K562 (cell line): ENCODE results near the gene SLC39A3. TPM values are rescaled to one million over a fixed set of nuclear protein-coding genes. Genes with fewer than 3 reads are reported as not detected.

Experiments
- BCOR ChIP-seq: fragments of 450-650 bp; IDR thresholded peaks from 2 replicates; pipeline ENCODE4 v1.6.1; 2016
- CHD1 ChIP-seq: fragments of 200-600 bp; sonication (generic); IDR thresholded peaks from one replicate; pipeline ENCODE4 v1.6.1; 2012; ENCODE audit warnings: mild to moderate bottlenecking, moderate library complexity, low read length, inconsistent platforms
- ETV5 ChIP-seq: sonication (generic); formaldehyde crosslinking; IDR thresholded peaks from 2 replicates; pipeline ENCODE4 v1.4.0; 2020; ENCODE audit warnings: low read depth, mild to moderate bottlenecking, missing genetic modification reagents
- IFI16 ChIP-seq: fragments of 250-450 bp; sonication (Bioruptor Pico); IDR thresholded peaks from 2 replicates; pipeline ENCODE4 v2.1.2; 2022; ENCODE audit warnings: mild to moderate bottlenecking, inconsistent platforms
- POU5F1 ChIP-seq: fragments of 150-350 bp; IDR thresholded peaks from 2 replicates; pipeline ENCODE4 v1.6.1; 2014; ENCODE audit warnings: borderline replicate concordance, low read length, low read depth, mild to moderate bottlenecking; ENCODE audit not compliant: partially characterized antibody
- PPARD ChIP-seq: fragments of 250-450 bp; sonication (Bioruptor Pico); IDR thresholded peaks from 2 replicates; pipeline ENCODE4 v1.8.0; 2022; ENCODE audit warnings: inconsistent platforms, mild to moderate bottlenecking, moderate library complexity
- RBM34 ChIP-seq: fragments of 200-400 bp; formaldehyde crosslinking; IDR thresholded peaks from 2 replicates; pipeline ENCODE4 v1.6.1; 2018; ENCODE audit warnings: low read length, borderline replicate concordance; ENCODE audit not compliant: insufficient read depth
- SMC3 ChIP-seq: conservative IDR thresholded peaks from 2 replicates; pipeline ENCODE4 v1.6.1; 2011; ENCODE audit warnings: low read depth, low read length, improper control_type of control experiment; ENCODE audit not compliant: insufficient read depth
- SREBF1 ChIP-seq: fragments of 150-350 bp; IDR thresholded peaks from 2 replicates; pipeline ENCODE4 v1.6.1; 2014; ENCODE audit warnings: antibody characterized with exemption, low read depth, low read length, borderline replicate concordance
- TEAD4 ChIP-seq, 2 experiments: sonication (generic) in 1 of 2; formaldehyde crosslinking in 1 of 2; IDR thresholded peaks; 2 replicates each; pipeline versions ENCODE4 v1.6.1 to v1.8.0; 2012 to 2022; ENCODE audit warnings: borderline replicate concordance in 1 of 2, inconsistent platforms in 1 of 2, low read length in 1 of 2, mild to moderate bottlenecking in 1 of 2, missing genetic modification reagents in 1 of 2
- ZC3H4 ChIP-seq: sonication (generic); formaldehyde crosslinking; IDR thresholded peaks from 2 replicates; pipeline ENCODE4 v1.9.0; 2021; ENCODE audit warnings: missing genetic modification reagents, borderline replicate concordance
- ZNF140 ChIP-seq: fragments of 250-450 bp; sonication (Bioruptor Pico); IDR thresholded peaks from 2 replicates; pipeline ENCODE4 v1.8.0; 2021; ENCODE audit warnings: moderate library complexity, mild to moderate bottlenecking, inconsistent platforms
- polyA plus RNA-seq, 8 experiments: library from polyadenylated mRNA; depleted of rRNA in 4 of 8; stranded (reverse) in 5 of 8; unstranded in 3 of 8; fragments of >200 nt; fragmentation: Nextera tagmentation in 2 of 8; fragmentation: Illumina TruSeq in 1 of 8; extraction: Ambion mirVana in 2 of 8; extraction: Trizol in 1 of 8; gene quantifications; 2 replicates each; pipeline versions ENCODE4 v1.2.1 to v1.2.3, GENCODE V29; 2011 to 2014; ENCODE audit warnings: inconsistent platforms in 1 of 8, missing spikeins in 1 of 8
- total RNA-seq, 7 experiments: library from RNA; depleted of rRNA in 6 of 7; stranded (reverse); fragments of >200 nt in 6 of 7; fragmentation: Illumina TruSeq in 2 of 7; extraction: Trizol in 2 of 7; gene quantifications; 2 replicates each; pipeline versions ENCODE4 v1.2.1 to v1.2.3, GENCODE V29; 2011 to 2021; ENCODE audit warnings: low replicate concordance in 1 of 7
- TF ChIP-seq, protein P1 (sequence below): sonication (generic); formaldehyde crosslinking; IDR thresholded peaks from 2 replicates; pipeline ENCODE4 v1.8.0; 2022; ENCODE audit warnings: missing genetic modification reagents, mild to moderate bottlenecking, borderline replicate concordance
- TF ChIP-seq, protein P2 (sequence below): sonication (generic); formaldehyde crosslinking; IDR thresholded peaks from 2 replicates; pipeline ENCODE4 v1.8.0; 2022; ENCODE audit warnings: mild to moderate bottlenecking, missing genetic modification reagents
- TF ChIP-seq, protein P3 (sequence below): sonication (generic); formaldehyde crosslinking; IDR thresholded peaks from 2 replicates; pipeline ENCODE4 v1.8.0; 2022; ENCODE audit warnings: mild to moderate bottlenecking, missing genetic modification reagents
- TF ChIP-seq, protein P4 (sequence below): fragments of 250-450 bp; sonication (Bioruptor Pico); IDR thresholded peaks from 2 replicates; pipeline ENCODE4 v1.5.1; 2021; ENCODE audit warnings: mild to moderate bottlenecking
- TF ChIP-seq, protein P5 (sequence below): fragments of 450-650 bp; conservative IDR thresholded peaks from 2 replicates; pipeline ENCODE4 v1.6.1; 2016; ENCODE audit warnings: missing genetic modification characterization, low read depth, mild to moderate bottlenecking, missing compliant biosample characterization, moderate library complexity

SLC39A3 gene
- total and polyA plus RNA-seq, 9 of the 15 experiments (the other 6 are each of a cell fraction or from before 2014, with no cell fraction given): 2.3 to 215 (median 127) TPM

DNA sequence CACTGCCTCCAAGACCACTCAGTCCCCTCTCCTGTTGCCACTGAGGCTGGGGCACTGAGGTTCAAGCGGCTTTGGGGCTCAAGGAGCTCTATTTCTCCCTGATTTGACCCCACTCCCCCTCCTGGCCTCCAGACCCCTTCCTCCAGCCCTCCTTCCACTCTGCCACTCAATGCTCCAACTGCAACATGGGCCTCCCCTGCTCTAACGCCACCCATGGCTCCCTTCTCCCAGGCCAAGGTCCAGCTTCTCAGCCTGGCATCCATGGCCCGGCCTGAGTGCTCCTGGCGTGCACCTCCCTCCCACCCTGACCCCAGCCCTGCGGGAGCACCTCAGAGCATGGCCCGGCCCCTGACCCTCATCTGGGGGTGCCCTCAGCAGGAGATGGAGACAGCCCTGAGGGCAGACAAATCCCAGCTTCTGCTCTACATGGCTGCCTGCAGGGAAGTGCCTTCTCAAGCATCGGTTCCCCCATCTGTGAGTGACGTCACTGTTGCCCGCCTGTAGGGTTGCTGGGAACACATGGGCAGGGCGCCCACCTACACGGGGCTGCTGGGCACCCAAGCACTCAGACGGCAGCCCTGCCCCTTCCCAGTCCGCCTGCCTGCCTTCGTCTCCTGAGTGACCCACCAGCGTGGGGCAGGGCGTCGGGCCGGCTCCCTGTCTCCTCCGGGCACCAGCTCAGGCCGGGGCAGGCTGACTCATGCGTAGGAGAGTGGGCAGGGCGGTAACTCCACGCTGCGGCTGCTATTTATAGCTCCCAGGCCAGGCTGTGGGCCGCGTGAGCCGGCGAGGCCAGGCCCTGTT, 17.1 kb downstream of the SLC39A3 start (continued):
- TF ChIP-seq CHD1: no peak
- TF ChIP-seq ETV5 (CRISPR knock-in tag): no peak
- TF ChIP-seq, protein P1, sequence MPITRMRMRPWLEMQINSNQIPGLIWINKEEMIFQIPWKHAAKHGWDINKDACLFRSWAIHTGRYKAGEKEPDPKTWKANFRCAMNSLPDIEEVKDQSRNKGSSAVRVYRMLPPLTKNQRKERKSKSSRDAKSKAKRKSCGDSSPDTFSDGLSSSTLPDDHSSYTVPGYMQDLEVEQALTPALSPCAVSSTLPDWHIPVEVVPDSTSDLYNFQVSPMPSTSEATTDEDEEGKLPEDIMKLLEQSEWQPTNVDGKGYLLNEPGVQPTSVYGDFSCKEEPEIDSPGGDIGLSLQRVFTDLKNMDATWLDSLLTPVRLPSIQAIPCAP (CRISPR knock-in tag): no peak
- peak; percentile 60 for TF ChIP-seq BCOR
- no peak for TF ChIP-seq SMC3
- TF ChIP-seq, protein P2, sequence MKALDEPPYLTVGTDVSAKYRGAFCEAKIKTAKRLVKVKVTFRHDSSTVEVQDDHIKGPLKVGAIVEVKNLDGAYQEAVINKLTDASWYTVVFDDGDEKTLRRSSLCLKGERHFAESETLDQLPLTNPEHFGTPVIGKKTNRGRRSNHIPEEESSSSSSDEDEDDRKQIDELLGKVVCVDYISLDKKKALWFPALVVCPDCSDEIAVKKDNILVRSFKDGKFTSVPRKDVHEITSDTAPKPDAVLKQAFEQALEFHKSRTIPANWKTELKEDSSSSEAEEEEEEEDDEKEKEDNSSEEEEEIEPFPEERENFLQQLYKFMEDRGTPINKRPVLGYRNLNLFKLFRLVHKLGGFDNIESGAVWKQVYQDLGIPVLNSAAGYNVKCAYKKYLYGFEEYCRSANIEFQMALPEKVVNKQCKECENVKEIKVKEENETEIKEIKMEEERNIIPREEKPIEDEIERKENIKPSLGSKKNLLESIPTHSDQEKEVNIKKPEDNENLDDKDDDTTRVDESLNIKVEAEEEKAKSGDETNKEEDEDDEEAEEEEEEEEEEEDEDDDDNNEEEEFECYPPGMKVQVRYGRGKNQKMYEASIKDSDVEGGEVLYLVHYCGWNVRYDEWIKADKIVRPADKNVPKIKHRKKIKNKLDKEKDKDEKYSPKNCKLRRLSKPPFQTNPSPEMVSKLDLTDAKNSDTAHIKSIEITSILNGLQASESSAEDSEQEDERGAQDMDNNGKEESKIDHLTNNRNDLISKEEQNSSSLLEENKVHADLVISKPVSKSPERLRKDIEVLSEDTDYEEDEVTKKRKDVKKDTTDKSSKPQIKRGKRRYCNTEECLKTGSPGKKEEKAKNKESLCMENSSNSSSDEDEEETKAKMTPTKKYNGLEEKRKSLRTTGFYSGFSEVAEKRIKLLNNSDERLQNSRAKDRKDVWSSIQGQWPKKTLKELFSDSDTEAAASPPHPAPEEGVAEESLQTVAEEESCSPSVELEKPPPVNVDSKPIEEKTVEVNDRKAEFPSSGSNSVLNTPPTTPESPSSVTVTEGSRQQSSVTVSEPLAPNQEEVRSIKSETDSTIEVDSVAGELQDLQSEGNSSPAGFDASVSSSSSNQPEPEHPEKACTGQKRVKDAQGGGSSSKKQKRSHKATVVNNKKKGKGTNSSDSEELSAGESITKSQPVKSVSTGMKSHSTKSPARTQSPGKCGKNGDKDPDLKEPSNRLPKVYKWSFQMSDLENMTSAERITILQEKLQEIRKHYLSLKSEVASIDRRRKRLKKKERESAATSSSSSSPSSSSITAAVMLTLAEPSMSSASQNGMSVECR: no peak
- no peak for TF ChIP-seq TEAD4 (IDR thresholded peaks at IDR 0.05; ENCODE audit: low read length)
- no peak for TF ChIP-seq TEAD4 (CRISPR knock-in tag; IDR thresholded peaks at IDR 0.05; ENCODE audit: borderline replicate concordance)
- TF ChIP-seq PPARD (CRISPR knock-in tag): no peak
- TF ChIP-seq IFI16 (CRISPR knock-in tag): no peak
- TF ChIP-seq, protein P3, sequence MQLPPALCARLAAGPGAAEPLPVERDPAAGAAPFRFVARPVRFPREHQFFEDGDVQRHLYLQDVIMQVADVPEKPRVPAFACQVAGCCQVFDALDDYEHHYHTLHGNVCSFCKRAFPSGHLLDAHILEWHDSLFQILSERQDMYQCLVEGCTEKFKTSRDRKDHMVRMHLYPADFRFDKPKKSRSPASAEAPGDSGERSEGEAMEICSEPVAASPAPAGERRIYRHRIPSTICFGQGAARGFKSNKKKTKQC: 0 out of 2 replicates have a peak, but pooled peaks have one; percentile 53
- TF ChIP-seq, protein P4, sequence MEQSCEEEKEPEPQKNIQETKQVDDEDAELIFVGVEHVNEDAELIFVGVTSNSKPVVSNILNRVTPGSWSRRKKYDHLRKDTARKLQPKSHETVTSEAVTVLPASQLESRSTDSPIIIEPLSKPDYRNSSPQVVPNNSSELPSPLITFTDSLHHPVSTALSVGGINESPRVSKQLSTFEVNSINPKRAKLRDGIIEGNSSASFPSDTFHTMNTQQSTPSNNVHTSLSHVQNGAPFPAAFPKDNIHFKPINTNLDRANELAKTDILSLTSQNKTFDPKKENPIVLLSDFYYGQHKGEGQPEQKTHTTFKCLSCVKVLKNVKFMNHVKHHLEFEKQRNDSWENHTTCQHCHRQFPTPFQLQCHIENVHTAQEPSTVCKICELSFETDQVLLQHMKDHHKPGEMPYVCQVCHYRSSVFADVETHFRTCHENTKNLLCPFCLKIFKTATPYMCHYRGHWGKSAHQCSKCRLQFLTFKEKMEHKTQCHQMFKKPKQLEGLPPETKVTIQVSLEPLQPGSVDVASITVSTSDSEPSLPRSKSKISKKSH (CRISPR knock-in tag): no peak
- TF ChIP-seq ZNF140 (CRISPR knock-in tag): no peak
- TF ChIP-seq ZC3H4 (CRISPR knock-in tag): no peak
- no peak for TF ChIP-seq POU5F1
- TF ChIP-seq, protein P5, sequence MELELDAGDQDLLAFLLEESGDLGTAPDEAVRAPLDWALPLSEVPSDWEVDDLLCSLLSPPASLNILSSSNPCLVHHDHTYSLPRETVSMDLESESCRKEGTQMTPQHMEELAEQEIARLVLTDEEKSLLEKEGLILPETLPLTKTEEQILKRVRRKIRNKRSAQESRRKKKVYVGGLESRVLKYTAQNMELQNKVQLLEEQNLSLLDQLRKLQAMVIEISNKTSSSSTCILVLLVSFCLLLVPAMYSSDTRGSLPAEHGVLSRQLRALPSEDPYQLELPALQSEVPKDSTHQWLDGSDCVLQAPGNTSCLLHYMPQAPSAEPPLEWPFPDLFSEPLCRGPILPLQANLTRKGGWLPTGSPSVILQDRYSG (tag): no peak; the same call in 1 of the 2 replicates
- TF ChIP-seq SREBF1: no peak
- no peak for TF ChIP-seq RBM34
